ENCODE data around the gene SLC25A12. TPM values are rescaled to one million over a fixed set of nuclear protein-coding genes. Genes with fewer than 3 reads are reported as not detected.

SLC25A12 gene
- total and polyA plus RNA-seq, 9 of the 15 experiments (the other 6 are each of a cell fraction or from before 2014, with no cell fraction given), result 13.5 to 36.5 (median 21.7) TPM

GRCh38 chr2:171811245-171811628 is 82.8 kb downstream of the SLC25A12 start (continued):
- TF ChIP-seq CHAMP1 (IDR thresholded peaks at IDR 0.05) (peak; percentile 39; the same call in 1 of the 2 replicates), PKNOX1 (IDR thresholded peaks at IDR 0.05) (0 out of 2 replicates have a peak, but pooled peaks have one; percentile 15), DACH1 (IDR thresholded peaks at IDR 0.05; ENCODE audit: partially characterized antibody) (no peak), REST (IDR thresholded peaks at IDR 0.05; ENCODE audit: borderline replicate concordance) (peak; percentile 92), REST (CRISPR knock-in tag; IDR thresholded peaks at IDR 0.05; ENCODE audit: low read depth) (no peak), CBFB (CRISPR knock-in tag; IDR thresholded peaks at IDR 0.05) (no peak)

All from K562 (cell line).